CD4-positive, CD25-positive, alpha-beta regulatory T cell (primary cell): Measurements from ENCODE around the gene SIVA1. TPM values are rescaled to one million over a fixed set of nuclear protein-coding genes. Genes with fewer than 3 reads are reported as not detected.

Source experiments
- ATAC-seq, 2 donors: fragments of 150-1000 bp; cut with Tn5 transposase; one replicate each; pipeline ENCODE4 v1.10.0; 2021; ENCODE audit warnings: low read depth in 2 of 2, moderate number of reproducible peaks in 2 of 2, moderate library complexity in 1 of 2
- DNase-seq, 3 donors: peaks; one replicate each; pipeline versions ENCODE4 v3.0.0 to v3.0.0-alpha.2; 2012 to 2022; ENCODE audit warnings: mixed read lengths in 1 of 3
- H3K27ac ChIP-seq: one replicate; pipeline ENCODE4 v1.7.0; 2013; ENCODE audit warnings: mild to moderate bottlenecking, low read length; ENCODE audit not compliant: insufficient read depth, poor library complexity, severe bottlenecking
- H3K27me3 ChIP-seq: one replicate; pipeline ENCODE4 v1.7.0; 2013; ENCODE audit warnings: low read length; ENCODE audit not compliant: control insufficient read depth, insufficient read depth
- H3K36me3 ChIP-seq: one replicate; pipeline ENCODE4 v1.7.0; 2013; ENCODE audit warnings: mild to moderate bottlenecking, low read length, moderate library complexity; ENCODE audit not compliant: control insufficient read depth, insufficient read depth
- H3K4me1 ChIP-seq: 2 replicates; pipeline ENCODE4 v1.7.0; 2013; ENCODE audit warnings: mild to moderate bottlenecking, low read length; ENCODE audit not compliant: insufficient read depth, control insufficient read depth, poor library complexity, severe bottlenecking
- H3K4me3 ChIP-seq: one replicate; pipeline ENCODE4 v1.7.0; 2013; ENCODE audit warnings: low read depth, mild to moderate bottlenecking, low read length, moderate library complexity
- H3K9me3 ChIP-seq, 2 experiments: 1 replicate in 1 of 2; 2 replicates in 1 of 2; pipeline ENCODE4 v1.7.0; 2013; ENCODE audit warnings: low read length in 2 of 2, mild to moderate bottlenecking in 1 of 2, moderate library complexity in 1 of 2; ENCODE audit not compliant: control insufficient read depth in 2 of 2
- H3K27ac Mint-ChIP-seq, 3 donors: one replicate each; pipeline ENCODE4 v1.8.0; 2020 to 2022; ENCODE audit warnings: mild to moderate bottlenecking in 3 of 3, mixed read lengths in 3 of 3, moderate library complexity in 2 of 3
- H3K27me3 Mint-ChIP-seq: one replicate; pipeline ENCODE4 v1.8.0; 2022; ENCODE audit warnings: mild to moderate bottlenecking, mixed read lengths
- H3K36me3 Mint-ChIP-seq: one replicate; pipeline ENCODE4 v1.8.0; 2020; ENCODE audit warnings: mixed read lengths
- H3K4me1 Mint-ChIP-seq, 4 donors: one replicate each; pipeline ENCODE4 v1.8.0; 2020 to 2022; ENCODE audit warnings: mixed read lengths in 4 of 4, mild to moderate bottlenecking in 1 of 4
- H3K4me3 Mint-ChIP-seq, 4 donors: one replicate each; pipeline ENCODE4 v1.8.0; 2020 to 2022; ENCODE audit warnings: mild to moderate bottlenecking in 4 of 4, mixed read lengths in 4 of 4, moderate library complexity in 3 of 4
- H3K9me3 Mint-ChIP-seq, 7 donors: one replicate each; pipeline ENCODE4 v1.8.0; 2020 to 2022; ENCODE audit warnings: mixed read lengths in 7 of 7, mild to moderate bottlenecking in 3 of 7, moderate library complexity in 2 of 7
- polyA plus RNA-seq, 4 donors: library from polyadenylated mRNA; unstranded; fragments of 300-500 nt; fragmentation: Illumina TruSeq; gene quantifications; one replicate each; pipeline ENCODE4 v1.2.3, GENCODE V29; 2021
- total RNA-seq: library from RNA; stranded (reverse); gene quantifications from one replicate; pipeline ENCODE4 v1.2.3, GENCODE V29; 2022

SIVA1 gene
- total and polyA plus RNA-seq, 5 donors from 2014 or later = 82.6 to 281 (median 240) TPM

- Histone ChIP-seq H3K4me1 (no peaks in the 10 kb centered on the region), H3K27ac (no peak overlapping the region), H3K36me3 (peaks cover 6% of the 10 kb centered on the region), H3K9me3 (no peaks in the 10 kb centered on the region), H3K27me3 (no peaks in the 10 kb centered on the region), H3K4me3 (no peak overlapping the region)
- ATAC-seq (no peak), DNase-seq (no peak)
- H3K4me3 Mint-ChIP-seq = no peak overlapping the region
- peaks cover 0 to 5% (median 0%) of the 10 kb centered on the region in 4 donors for H3K4me1 Mint-ChIP-seq
- H3K9me3 Mint-ChIP-seq = no peaks in the 10 kb centered on the region
- peaks cover 3% of the 10 kb centered on the region for H3K36me3 Mint-ChIP-seq
- peak overlapping the region in 1 of 3 donors; percentile 38 for H3K27ac Mint-ChIP-seq
- no peaks in the 10 kb centered on the region for H3K27me3 Mint-ChIP-seq
Observed at GRCh38 chr14:104779776-104780512, 27.0 kb downstream of the SIVA1 start.

- no peak for ATAC-seq
- Histone ChIP-seq H3K27me3 (no peaks in the 10 kb centered on the region), H3K9me3 (no peaks in the 10 kb centered on the region), H3K4me3 (no peak overlapping the region), H3K27ac (no peak overlapping the region), H3K36me3 (peaks cover 6% of the 10 kb centered on the region), H3K4me1 (no peaks in the 10 kb centered on the region)
- H3K36me3 Mint-ChIP-seq = peaks cover 3% of the 10 kb centered on the region
- no peaks in the 10 kb centered on the region for H3K27me3 Mint-ChIP-seq
- H3K4me1 Mint-ChIP-seq = peaks cover 0 to 5% (median under 1%) of the 10 kb centered on the region in 4 donors
- DNase-seq = no peak
- H3K4me3 Mint-ChIP-seq = no peak overlapping the region
- no peak overlapping the region for H3K27ac Mint-ChIP-seq
- no peaks in the 10 kb centered on the region for H3K9me3 Mint-ChIP-seq
Observed at GRCh38 chr14:104780513-104781030, 27.6 kb downstream of the SIVA1 start.

GRCh38 chr14:104781271-104782077, 28.5 kb downstream of the SIVA1 start:
- Histone ChIP-seq H3K4me1 (peaks cover 8% of the 10 kb centered on the region), H3K4me3 (no peak overlapping the region), H3K27ac (no peak overlapping the region), H3K9me3 (no peaks in the 10 kb centered on the region), H3K36me3 (peaks cover 4% of the 10 kb centered on the region), H3K27me3 (no peaks in the 10 kb centered on the region)
- Mint-ChIP-seq H3K4me1 (peaks cover 0 to 11% (median 5%) of the 10 kb centered on the region in 4 donors), H3K27me3 (no peaks in the 10 kb centered on the region), H3K9me3 (no peaks in the 10 kb centered on the region), H3K27ac (no peak overlapping the region), H3K36me3 (peaks cover 3% of the 10 kb centered on the region), H3K4me3 (no peak overlapping the region)
- DNase-seq (no peak), ATAC-seq (no peak)

GRCh38 chr14:104782086-104782807, 29.3 kb downstream of the SIVA1 start:
- Mint-ChIP-seq H3K4me1 (peaks cover 0 to 14% (median 6%) of the 10 kb centered on the region in 4 donors), H3K9me3 (no peaks in the 10 kb centered on the region), H3K27ac (no peak overlapping the region), H3K4me3 (no peak overlapping the region), H3K27me3 (no peaks in the 10 kb centered on the region), H3K36me3 (no peaks in the 10 kb centered on the region)
- H3K4me1 ChIP-seq = peaks cover 16% of the 10 kb centered on the region
- no peak for ATAC-seq
- H3K9me3 ChIP-seq = no peaks in the 10 kb centered on the region
- H3K27ac ChIP-seq = no peak overlapping the region
- H3K27me3 ChIP-seq = no peaks in the 10 kb centered on the region
- H3K36me3 ChIP-seq = peaks cover 4% of the 10 kb centered on the region
- DNase-seq = no peak
- H3K4me3 ChIP-seq = no peak overlapping the region

- no peak for DNase-seq
- no peaks in the 10 kb centered on the region for H3K9me3 ChIP-seq
- H3K4me1 Mint-ChIP-seq = peaks cover 0 to 15% (median 6%) of the 10 kb centered on the region in 4 donors
- H3K4me3 ChIP-seq = no peak overlapping the region
- H3K4me3 Mint-ChIP-seq = no peak overlapping the region
- no peak overlapping the region for H3K27ac ChIP-seq
- H3K4me1 ChIP-seq = peaks cover 21% of the 10 kb centered on the region
- no peaks in the 10 kb centered on the region for H3K27me3 ChIP-seq
- ATAC-seq = no peak
- H3K27ac Mint-ChIP-seq = no peak overlapping the region
- no peaks in the 10 kb centered on the region for H3K36me3 Mint-ChIP-seq
- H3K9me3 Mint-ChIP-seq = no peaks in the 10 kb centered on the region
- H3K36me3 ChIP-seq = peaks cover 4% of the 10 kb centered on the region
- H3K27me3 Mint-ChIP-seq = no peaks in the 10 kb centered on the region
Observed at GRCh38 chr14:104782808-104783139, 29.8 kb downstream of the SIVA1 start.

- H3K36me3 ChIP-seq = peaks cover 4% of the 10 kb centered on the region
- ATAC-seq (no peak), DNase-seq (no peak)
- Mint-ChIP-seq H3K27ac (no peak overlapping the region), H3K36me3 (no peaks in the 10 kb centered on the region), H3K27me3 (no peaks in the 10 kb centered on the region), H3K4me1 (peaks cover 0 to 21% (median 6%) of the 10 kb centered on the region in 4 donors), H3K9me3 (no peaks in the 10 kb centered on the region), H3K4me3 (no peak overlapping the region)
- H3K9me3 ChIP-seq = no peaks in the 10 kb centered on the region
- H3K4me3 ChIP-seq = no peak overlapping the region
- peaks cover 26% of the 10 kb centered on the region for H3K4me1 ChIP-seq
- H3K27ac ChIP-seq = no peak overlapping the region
- no peaks in the 10 kb centered on the region for H3K27me3 ChIP-seq
Observed at GRCh38 chr14:104783484-104784217, 30.7 kb downstream of the SIVA1 start.

GRCh38 chr14:104784218-104784568, 31.2 kb downstream of the SIVA1 start:
- peaks cover 4% of the 10 kb centered on the region for H3K36me3 ChIP-seq
- no peaks in the 10 kb centered on the region for H3K9me3 Mint-ChIP-seq
- no peaks in the 10 kb centered on the region for H3K36me3 Mint-ChIP-seq
- DNase-seq = no peak
- no peaks in the 10 kb centered on the region for H3K9me3 ChIP-seq
- H3K27ac ChIP-seq = no peak overlapping the region
- peaks cover 31% of the 10 kb centered on the region for H3K4me1 ChIP-seq
- no peak overlapping the region for H3K4me3 ChIP-seq
- H3K4me3 Mint-ChIP-seq = no peak overlapping the region
- ATAC-seq = no peak
- H3K27me3 ChIP-seq = no peaks in the 10 kb centered on the region
- H3K4me1 Mint-ChIP-seq = peaks cover 0 to 22% (median 6%) of the 10 kb centered on the region in 4 donors
- H3K27me3 Mint-ChIP-seq = no peaks in the 10 kb centered on the region
- H3K27ac Mint-ChIP-seq = no peak overlapping the region
